Panc1 (cell line): ENCODE data around the gene PCNT. TPM values are rescaled to one million over a fixed set of nuclear protein-coding genes. Genes with fewer than 3 reads are reported as not detected.
A peak's percentile ranks its signal among the peaks of the same experiment; 100 is the strongest.

ENCODE experiments used
- ATAC-seq: fragments of 200-7000 bp; cut with Tn5 transposase; 2 replicates; pipeline ENCODE4 v1.9.1; 2020; ENCODE audit warnings: mild to moderate bottlenecking, moderate library complexity
- BruUV-seq: library from RNA; stranded (reverse); fragments of 400-500 nt; replicated peaks from 2 replicates; lab custom pipeline; 2021; lab: Mats Ljungman, UMichigan
- CTCF ChIA-PET: fragments of 300-600 bp; sonication (Branson Sonifier 250); formaldehyde crosslinking; loops from one replicate; lab custom pipeline; 2022; ENCODE audit warnings: antibody characterized with exemption; lab: Charles Lee
- POLR2A ChIA-PET: fragments of 300-600 bp; sonication (Branson Sonifier 250); formaldehyde crosslinking; loops from one replicate; lab custom pipeline; 2022; ENCODE audit warnings: antibody characterized with exemption; lab: Charles Lee
- DNase-seq: peaks from one replicate; pipeline ENCODE4 v3.0.0-alpha.2; 2010; ENCODE audit warnings: low read depth, low spot score
- H3K27ac ChIP-seq: 2 replicates; pipeline ENCODE4 v1.5.1; 2011; ENCODE audit warnings: mild to moderate bottlenecking, low read length, inconsistent platforms
- H3K27me3 ChIP-seq: fragments of 200-500 bp; sonication (Bioruptor generic); 2 replicates; pipeline ENCODE4 v1.6.0; 2014; ENCODE audit warnings: low read length, inconsistent platforms; ENCODE audit not compliant: control insufficient read depth, insufficient read depth
- H3K36me3 ChIP-seq: fragments of 200-500 bp; sonication (Bioruptor generic); 2 replicates; pipeline ENCODE4 v1.5.1; 2014; ENCODE audit warnings: inconsistent platforms, mild to moderate bottlenecking, low read length, moderate library complexity; ENCODE audit not compliant: control insufficient read depth, insufficient read depth
- H3K4me1 ChIP-seq: 2 replicates; pipeline ENCODE4 v1.5.1; 2011; ENCODE audit warnings: inconsistent platforms, mild to moderate bottlenecking, low read length, moderate library complexity; ENCODE audit not compliant: control insufficient read depth, insufficient read depth
- H3K4me3 ChIP-seq, 2 experiments: 2 replicates each; pipeline ENCODE4 v1.5.1; 2011 to 2012; ENCODE audit warnings: low read depth in 2 of 2, low read length in 2 of 2, mild to moderate bottlenecking in 2 of 2, inconsistent platforms in 1 of 2, moderate library complexity in 1 of 2
- H3K9me3 ChIP-seq: fragments of 200-500 bp; sonication (Bioruptor generic); 2 replicates; pipeline ENCODE4 v1.5.1; 2014; ENCODE audit warnings: low read depth, mild to moderate bottlenecking, inconsistent platforms, low read length, moderate library complexity; ENCODE audit not compliant: control insufficient read depth, insufficient read depth
- POLR2AphosphoS5 ChIP-seq: IDR thresholded peaks from 2 replicates; pipeline ENCODE4 v1.6.1; 2012; ENCODE audit warnings: mild to moderate bottlenecking, low read depth, low read length, moderate library complexity
- SIN3A ChIP-seq: IDR thresholded peaks from 2 replicates; pipeline ENCODE4 v1.6.1; 2012; ENCODE audit warnings: low read depth, mild to moderate bottlenecking, low read length, moderate library complexity, borderline replicate concordance; ENCODE audit not compliant: insufficient read depth
- TCF7L2 ChIP-seq: IDR thresholded peaks from 2 replicates; pipeline ENCODE4 v1.6.1; 2011; ENCODE audit warnings: mild to moderate bottlenecking, low read depth, low read length, inconsistent platforms
- in situ Hi-C: cut with HindIII; loops from 2 replicates; pipeline ENCODE4 v1.10.0; 2016; ENCODE audit warnings: low sequenced_read_pairs, low pct_unique_long_range_greater_than_20kb
- intact Hi-C: fragments of 100-400 bp; cut with micrococcal nuclease; formaldehyde crosslinking; loops from one replicate; pipeline ENCODE4 v1.10.0; 2022; ENCODE audit not compliant: unreplicated experiment
- total RNA-seq: library from RNA; stranded (reverse); gene quantifications from one replicate; pipeline ENCODE4 v1.2.1, GENCODE V29; 2021; ENCODE audit not compliant: unreplicated experiment
- TF ChIP-seq, protein P1 (sequence below): fragments of 450-650 bp; IDR thresholded peaks from 2 replicates; pipeline ENCODE4 v1.5.1; 2017; ENCODE audit warnings: mild to moderate bottlenecking
- TF ChIP-seq, protein P2 (sequence below), 2 experiments: IDR thresholded peaks; 2 replicates each; pipeline ENCODE4 v1.6.1; 2011 to 2012; ENCODE audit warnings: low read depth in 2 of 2, control low read depth in 1 of 2, low read length in 1 of 2, mild to moderate bottlenecking in 1 of 2, moderate library complexity in 1 of 2; ENCODE audit not compliant: insufficient read depth in 1 of 2

Gene PCNT
- total RNA-seq, 1 experiment from 2014 or later = 44.3 TPM

DNA sequence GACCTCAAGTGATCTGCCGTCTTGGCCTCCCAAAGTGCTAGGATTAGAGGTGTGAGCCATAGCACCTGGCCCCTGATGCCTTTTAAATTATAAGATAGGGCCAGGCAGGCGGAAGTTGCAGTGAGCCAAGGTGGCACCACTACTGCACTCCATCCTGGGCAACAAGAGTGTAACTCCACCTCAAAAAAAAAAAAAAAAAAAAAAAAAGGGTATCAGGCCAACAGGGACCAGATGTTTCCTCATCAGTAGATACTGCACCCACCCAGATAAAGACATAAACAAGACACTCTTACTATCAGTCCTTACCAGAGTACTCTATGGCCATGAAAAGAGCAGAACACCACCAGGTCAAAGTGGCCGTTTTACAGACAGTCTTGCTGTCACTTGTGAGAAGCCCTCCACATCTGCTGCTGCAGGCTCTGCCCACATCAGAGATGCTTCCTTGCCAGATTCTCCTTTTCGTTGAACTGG lies 3.6 kb upstream of the PCNT start:
- ATAC-seq = no peak
- in situ Hi-C loops = no loop called here

DNA sequence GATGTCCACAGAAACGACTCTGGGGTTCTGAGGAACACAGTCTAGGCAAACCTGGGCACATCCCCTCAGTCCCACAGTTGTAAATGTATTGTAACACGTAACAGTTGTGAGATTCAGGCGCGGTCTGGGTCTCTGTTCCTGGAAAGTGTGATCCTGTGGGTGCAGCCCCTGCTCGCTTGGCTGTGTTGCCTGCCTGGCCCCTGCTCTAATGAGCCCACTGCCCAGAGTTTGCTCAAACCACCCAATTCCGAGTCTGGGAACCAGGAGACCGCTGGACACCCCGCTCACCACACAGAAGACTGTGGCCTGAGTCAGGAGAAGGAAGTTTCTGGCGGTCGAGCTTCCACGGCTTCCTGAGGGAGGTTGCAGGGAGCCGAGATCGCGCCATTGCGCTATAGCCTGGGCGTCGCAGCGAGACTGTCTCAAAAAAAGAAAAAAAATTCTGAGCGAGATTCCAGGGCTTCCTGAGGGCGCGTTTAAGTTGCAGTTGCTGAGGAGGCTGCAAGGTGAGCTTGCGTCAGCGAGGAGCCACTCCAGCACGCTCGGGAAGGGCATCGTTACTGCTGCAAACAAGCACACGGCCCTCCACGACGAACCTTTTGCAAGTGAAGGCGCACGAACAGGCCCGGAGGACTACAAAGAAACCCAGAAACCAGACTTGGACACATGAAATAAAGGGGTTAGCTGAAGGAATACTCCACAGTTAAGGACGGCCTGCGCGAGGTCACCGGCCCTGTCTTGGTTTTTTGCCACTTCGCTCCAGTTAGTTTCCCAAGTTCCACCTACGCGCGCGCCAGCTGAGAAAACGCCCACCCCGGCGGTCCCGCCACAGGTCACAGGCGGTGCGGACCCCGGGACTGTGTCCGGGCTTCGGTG lies 1.4 kb upstream of the PCNT start:
- no TSS peak for BruUV-seq
- Histone ChIP-seq H3K4me3 (peak overlapping the region; percentile 73 to 82), H3K27ac (peak overlapping the region; percentile 89), H3K36me3 (no peaks in the 10 kb centered on the region; the same call in 1 of the 2 replicates), H3K27me3 (no peaks in the 10 kb centered on the region), H3K4me1 (peaks cover 24% of the 10 kb centered on the region), H3K9me3 (no peaks in the 10 kb centered on the region)
- TF ChIP-seq, protein P1, sequence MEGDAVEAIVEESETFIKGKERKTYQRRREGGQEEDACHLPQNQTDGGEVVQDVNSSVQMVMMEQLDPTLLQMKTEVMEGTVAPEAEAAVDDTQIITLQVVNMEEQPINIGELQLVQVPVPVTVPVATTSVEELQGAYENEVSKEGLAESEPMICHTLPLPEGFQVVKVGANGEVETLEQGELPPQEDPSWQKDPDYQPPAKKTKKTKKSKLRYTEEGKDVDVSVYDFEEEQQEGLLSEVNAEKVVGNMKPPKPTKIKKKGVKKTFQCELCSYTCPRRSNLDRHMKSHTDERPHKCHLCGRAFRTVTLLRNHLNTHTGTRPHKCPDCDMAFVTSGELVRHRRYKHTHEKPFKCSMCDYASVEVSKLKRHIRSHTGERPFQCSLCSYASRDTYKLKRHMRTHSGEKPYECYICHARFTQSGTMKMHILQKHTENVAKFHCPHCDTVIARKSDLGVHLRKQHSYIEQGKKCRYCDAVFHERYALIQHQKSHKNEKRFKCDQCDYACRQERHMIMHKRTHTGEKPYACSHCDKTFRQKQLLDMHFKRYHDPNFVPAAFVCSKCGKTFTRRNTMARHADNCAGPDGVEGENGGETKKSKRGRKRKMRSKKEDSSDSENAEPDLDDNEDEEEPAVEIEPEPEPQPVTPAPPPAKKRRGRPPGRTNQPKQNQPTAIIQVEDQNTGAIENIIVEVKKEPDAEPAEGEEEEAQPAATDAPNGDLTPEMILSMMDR = no peak
- TF ChIP-seq POLR2AphosphoS5 (no peak; the same call in 1 of the 2 replicates), SIN3A (no peak), TCF7L2 (no peak)
- TF ChIP-seq, protein P2, sequence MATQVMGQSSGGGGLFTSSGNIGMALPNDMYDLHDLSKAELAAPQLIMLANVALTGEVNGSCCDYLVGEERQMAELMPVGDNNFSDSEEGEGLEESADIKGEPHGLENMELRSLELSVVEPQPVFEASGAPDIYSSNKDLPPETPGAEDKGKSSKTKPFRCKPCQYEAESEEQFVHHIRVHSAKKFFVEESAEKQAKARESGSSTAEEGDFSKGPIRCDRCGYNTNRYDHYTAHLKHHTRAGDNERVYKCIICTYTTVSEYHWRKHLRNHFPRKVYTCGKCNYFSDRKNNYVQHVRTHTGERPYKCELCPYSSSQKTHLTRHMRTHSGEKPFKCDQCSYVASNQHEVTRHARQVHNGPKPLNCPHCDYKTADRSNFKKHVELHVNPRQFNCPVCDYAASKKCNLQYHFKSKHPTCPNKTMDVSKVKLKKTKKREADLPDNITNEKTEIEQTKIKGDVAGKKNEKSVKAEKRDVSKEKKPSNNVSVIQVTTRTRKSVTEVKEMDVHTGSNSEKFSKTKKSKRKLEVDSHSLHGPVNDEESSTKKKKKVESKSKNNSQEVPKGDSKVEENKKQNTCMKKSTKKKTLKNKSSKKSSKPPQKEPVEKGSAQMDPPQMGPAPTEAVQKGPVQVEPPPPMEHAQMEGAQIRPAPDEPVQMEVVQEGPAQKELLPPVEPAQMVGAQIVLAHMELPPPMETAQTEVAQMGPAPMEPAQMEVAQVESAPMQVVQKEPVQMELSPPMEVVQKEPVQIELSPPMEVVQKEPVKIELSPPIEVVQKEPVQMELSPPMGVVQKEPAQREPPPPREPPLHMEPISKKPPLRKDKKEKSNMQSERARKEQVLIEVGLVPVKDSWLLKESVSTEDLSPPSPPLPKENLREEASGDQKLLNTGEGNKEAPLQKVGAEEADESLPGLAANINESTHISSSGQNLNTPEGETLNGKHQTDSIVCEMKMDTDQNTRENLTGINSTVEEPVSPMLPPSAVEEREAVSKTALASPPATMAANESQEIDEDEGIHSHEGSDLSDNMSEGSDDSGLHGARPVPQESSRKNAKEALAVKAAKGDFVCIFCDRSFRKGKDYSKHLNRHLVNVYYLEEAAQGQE (IDR thresholded peaks at IDR 0.05; ENCODE audit: insufficient read depth in 1 of 2, low read depth in 2 of 2, low read length in 1 of 2) = no peak
- no peak for DNase-seq
- in situ Hi-C loops (no loop called here), intact Hi-C loops (no loop called here)
- CTCF ChIA-PET = no interaction called here
- POLR2A ChIA-PET = interaction anchor here (0.6 to 0.7 kb wide), 2 partner anchors 82 to 160 kb away, joined by 3 read pairs; no protein-coding TSS in a partner anchor
- ATAC-seq = no peak

More for the DNA sequence above, 3.6 kb upstream of the PCNT start:
- Histone ChIP-seq H3K36me3 (no peaks in the 10 kb centered on the region), H3K9me3 (no peaks in the 10 kb centered on the region), H3K4me1 (peaks cover 12% of the 10 kb centered on the region), H3K27me3 (no peaks in the 10 kb centered on the region), H3K4me3 (no peak overlapping the region), H3K27ac (no peak overlapping the region)
- ChIA-PET CTCF (no interaction called here), POLR2A (no interaction called here)
- TF ChIP-seq, protein P2 (IDR thresholded peaks at IDR 0.05; ENCODE audit: insufficient read depth in 1 of 2, low read depth in 2 of 2, low read length in 1 of 2) = no peak
- TF ChIP-seq SIN3A (no peak), POLR2AphosphoS5 (no peak), TCF7L2 (no peak)
- TF ChIP-seq, protein P1 = no peak
- intact Hi-C loops = no loop called here
- BruUV-seq = no TSS peak
- no peak for DNase-seq
